SU-DHL-6 (cell line): ENCODE data around the gene BCL6.

Source experiments
- H2AFZ ChIP-seq: fragments of 200-600 bp; sonication (generic); 2 replicates; pipeline ENCODE4 v1.6.1; 2014; ENCODE audit warnings: low read depth, mild to moderate bottlenecking, moderate library complexity, mixed read lengths, antibody characterized with exemption, low read length; ENCODE audit not compliant: severe bottlenecking
- H3F3A ChIP-seq: fragments of 200-600 bp; shearing (Covaris generic); 2 replicates; pipeline ENCODE4 v1.6.0; 2016; ENCODE audit warnings: antibody characterized with exemption, mild to moderate bottlenecking; ENCODE audit not compliant: insufficient read depth
- H3K27ac ChIP-seq: fragments of 200-600 bp; sonication (generic); 2 replicates; pipeline ENCODE4 v1.5.1; 2016; ENCODE audit warnings: low read depth, mild to moderate bottlenecking, low read length, moderate library complexity, mixed read lengths
- H3K27me3 ChIP-seq: fragments of 200-600 bp; sonication (generic), shearing (Covaris generic); 2 replicates; pipeline ENCODE4 v1.6.0; 2014; ENCODE audit warnings: mild to moderate bottlenecking, low read length
- H3K36me3 ChIP-seq: fragments of 200-600 bp; sonication (generic); 2 replicates; pipeline ENCODE4 v1.6.1; 2014; ENCODE audit warnings: mild to moderate bottlenecking, low read length, mixed read lengths
- H3K4me2 ChIP-seq: fragments of 300-600, 200-600 bp; shearing (Covaris generic), sonication (generic); 2 replicates; pipeline ENCODE4 v1.6.0; 2014; ENCODE audit warnings: low read length, low read depth, mild to moderate bottlenecking; ENCODE audit not compliant: poor library complexity, severe bottlenecking
- H3K4me3 ChIP-seq: fragments of 200-600 bp; sonication (generic); 2 replicates; pipeline ENCODE4 v1.5.1; 2014; ENCODE audit warnings: antibody characterized with exemption, low read length, mild to moderate bottlenecking, mixed read lengths; ENCODE audit not compliant: insufficient read depth, poor library complexity, severe bottlenecking
- H3K79me2 ChIP-seq: fragments of 200-600 bp; sonication (generic); 2 replicates; pipeline ENCODE4 v1.6.1; 2014; ENCODE audit warnings: mild to moderate bottlenecking, low read length, moderate library complexity; ENCODE audit not compliant: insufficient read depth
- H3K9ac ChIP-seq: fragments of 200-600 bp; sonication (generic); 2 replicates; pipeline ENCODE4 v1.7.0; 2014; ENCODE audit warnings: mild to moderate bottlenecking, low read length
- H3K9me2 ChIP-seq: fragments of 200-600 bp; sonication (generic); replicated peaks from 2 replicates; pipeline ENCODE4 v1.6.1; 2014; ENCODE audit warnings: low read length; ENCODE audit not compliant: insufficient read depth
- H3K9me3 ChIP-seq: fragments of 200-600 bp; sonication (generic); 2 replicates; pipeline ENCODE4 v1.6.1; 2014; ENCODE audit warnings: low read length, mixed read lengths; ENCODE audit not compliant: insufficient read depth
- H4K20me1 ChIP-seq: fragments of 200-600 bp; sonication (generic); 2 replicates; pipeline ENCODE4 v1.6.1; 2014; ENCODE audit warnings: low read depth, mild to moderate bottlenecking, antibody characterized with exemption, low read length, moderate library complexity, mixed read lengths
- EZH2phosphoT487 ChIP-seq: fragments of 200-600 bp; sonication (generic), shearing (Covaris generic); conservative IDR thresholded peaks from 2 replicates; pipeline ENCODE4 v1.6.1; 2018; ENCODE audit warnings: mild to moderate bottlenecking, antibody characterized with exemption, low read length, moderate library complexity, mixed read lengths
- TF ChIP-seq, protein P1 (sequence below): fragments of 200-600 bp; sonication (generic); IDR thresholded peaks from one replicate; pipeline ENCODE4 v1.5.1; 2017; ENCODE audit warnings: antibody characterized with exemption, mild to moderate bottlenecking, low read length, moderate library complexity; ENCODE audit not compliant: insufficient read depth, poor library complexity, severe bottlenecking

BCL6 gene

DNA sequence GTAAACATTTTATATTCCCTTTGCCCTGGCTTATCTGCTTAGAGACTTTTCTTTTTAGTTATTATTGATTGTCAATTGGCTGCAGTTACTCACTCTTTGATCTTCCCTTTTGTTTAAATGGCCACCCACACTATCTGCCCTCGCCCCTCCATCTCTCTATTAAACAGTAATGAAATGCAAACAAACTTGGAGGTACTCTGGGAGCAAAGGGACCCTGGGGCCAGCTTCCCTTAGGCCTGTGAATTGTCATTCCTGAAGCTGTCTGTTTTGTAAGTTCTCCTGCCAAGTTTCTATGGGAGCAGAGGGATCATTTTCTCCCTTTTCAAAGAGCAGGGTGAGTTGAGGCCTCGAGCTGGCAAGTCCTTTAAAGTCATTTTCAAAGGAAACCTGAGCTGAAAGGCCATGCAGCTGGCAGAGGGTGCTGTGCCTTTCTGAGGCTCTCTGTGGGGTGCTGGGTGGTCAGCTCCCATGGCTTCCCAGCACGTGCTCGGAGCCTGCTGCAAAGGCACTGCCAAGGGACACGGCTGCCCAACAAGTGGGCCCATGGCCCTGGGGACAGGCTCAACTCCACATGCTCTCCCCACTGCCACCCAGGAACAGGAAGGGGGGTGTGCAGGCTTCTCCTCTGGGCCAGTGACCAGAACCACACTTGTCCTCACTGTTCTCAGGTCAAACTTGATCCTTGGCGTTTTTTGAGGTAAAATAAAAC, 25.5 kb downstream of the BCL6 start:
- Histone ChIP-seq H3K4me3 (no peak overlapping the region), H3K79me2 (no peaks in the 10 kb centered on the region), H4K20me1 (peaks cover 22% of the 10 kb centered on the region), H3K27me3 (no peaks in the 10 kb centered on the region), H3K27ac (peak overlapping the region; percentile 30; the same call in 1 of the 2 replicates), H3K9me3 (no peaks in the 10 kb centered on the region), H3K36me3 (peaks cover 35% of the 10 kb centered on the region), H3K9me2 (no peaks in the 10 kb centered on the region), H3K9ac (no peak overlapping the region), H2AFZ (no peak overlapping the region), H3F3A (peaks cover 76% of the 10 kb centered on the region), H3K4me2 (no peak overlapping the region)
- TF ChIP-seq, protein P1, sequence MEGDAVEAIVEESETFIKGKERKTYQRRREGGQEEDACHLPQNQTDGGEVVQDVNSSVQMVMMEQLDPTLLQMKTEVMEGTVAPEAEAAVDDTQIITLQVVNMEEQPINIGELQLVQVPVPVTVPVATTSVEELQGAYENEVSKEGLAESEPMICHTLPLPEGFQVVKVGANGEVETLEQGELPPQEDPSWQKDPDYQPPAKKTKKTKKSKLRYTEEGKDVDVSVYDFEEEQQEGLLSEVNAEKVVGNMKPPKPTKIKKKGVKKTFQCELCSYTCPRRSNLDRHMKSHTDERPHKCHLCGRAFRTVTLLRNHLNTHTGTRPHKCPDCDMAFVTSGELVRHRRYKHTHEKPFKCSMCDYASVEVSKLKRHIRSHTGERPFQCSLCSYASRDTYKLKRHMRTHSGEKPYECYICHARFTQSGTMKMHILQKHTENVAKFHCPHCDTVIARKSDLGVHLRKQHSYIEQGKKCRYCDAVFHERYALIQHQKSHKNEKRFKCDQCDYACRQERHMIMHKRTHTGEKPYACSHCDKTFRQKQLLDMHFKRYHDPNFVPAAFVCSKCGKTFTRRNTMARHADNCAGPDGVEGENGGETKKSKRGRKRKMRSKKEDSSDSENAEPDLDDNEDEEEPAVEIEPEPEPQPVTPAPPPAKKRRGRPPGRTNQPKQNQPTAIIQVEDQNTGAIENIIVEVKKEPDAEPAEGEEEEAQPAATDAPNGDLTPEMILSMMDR = no peak
- no peak for TF ChIP-seq EZH2phosphoT487

DNA sequence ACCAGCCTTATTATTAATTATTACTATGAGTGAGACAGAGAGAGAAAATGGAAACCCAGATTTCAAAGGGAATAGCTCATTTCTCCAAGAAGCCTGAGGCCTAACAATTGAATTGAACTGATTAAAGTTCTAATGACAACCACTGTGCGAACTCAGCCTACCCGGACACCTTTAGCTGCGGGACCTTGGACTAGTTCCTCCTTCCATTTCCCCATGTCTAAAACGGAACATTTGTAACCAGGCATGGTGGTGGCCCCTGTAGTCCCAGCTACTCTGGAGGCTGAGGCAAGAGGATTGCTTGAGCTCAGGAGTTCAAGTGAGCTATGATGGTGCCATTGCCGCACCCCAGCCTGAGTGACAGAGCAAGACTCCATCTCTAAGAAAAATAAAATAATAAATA, 26.5 kb downstream of the BCL6 start:
- H3K9me2 ChIP-seq = no peaks in the 10 kb centered on the region
- H2AFZ ChIP-seq = no peak overlapping the region
- H3F3A ChIP-seq = peaks cover 66% of the 10 kb centered on the region
- peaks cover 20% of the 10 kb centered on the region for H4K20me1 ChIP-seq
- peaks cover 29% of the 10 kb centered on the region for H3K36me3 ChIP-seq
- H3K27ac ChIP-seq = no peak overlapping the region
- H3K79me2 ChIP-seq = no peaks in the 10 kb centered on the region
- no peaks in the 10 kb centered on the region for H3K9me3 ChIP-seq
- H3K27me3 ChIP-seq = no peaks in the 10 kb centered on the region
- H3K4me3 ChIP-seq = no peak overlapping the region
- TF ChIP-seq EZH2phosphoT487 = no peak
- TF ChIP-seq, protein P1 = no peak
- no peak overlapping the region for H3K4me2 ChIP-seq
- H3K9ac ChIP-seq = no peak overlapping the region

DNA sequence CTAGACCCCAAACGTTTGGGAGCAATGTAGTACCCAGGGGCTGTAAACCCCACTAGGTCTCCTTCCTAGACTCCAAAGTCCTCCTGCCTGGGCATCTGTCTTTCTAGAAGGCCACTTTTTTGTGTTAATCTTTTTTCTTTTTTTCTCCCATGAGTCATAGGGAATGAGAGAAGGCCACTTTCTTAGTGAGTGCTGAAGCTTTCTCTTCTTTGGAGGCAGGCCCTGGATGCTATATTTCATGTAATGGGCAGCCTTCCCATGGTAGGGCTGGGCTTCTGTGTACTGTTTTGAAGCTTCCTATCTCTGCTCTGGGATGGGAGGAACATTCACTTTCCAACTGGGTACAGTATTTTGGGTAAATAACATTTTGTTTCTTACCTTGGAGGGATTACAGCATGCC, 27.7 kb downstream of the BCL6 start:
- TF ChIP-seq EZH2phosphoT487 = no peak
- TF ChIP-seq, protein P1 = no peak
- Histone ChIP-seq H3K27ac (no peak overlapping the region), H3K27me3 (no peaks in the 10 kb centered on the region), H3K4me3 (no peak overlapping the region), H3K79me2 (no peaks in the 10 kb centered on the region), H4K20me1 (peaks cover 9% of the 10 kb centered on the region), H2AFZ (no peak overlapping the region), H3F3A (peaks cover 54% of the 10 kb centered on the region), H3K4me2 (no peak overlapping the region), H3K9me2 (no peaks in the 10 kb centered on the region), H3K9ac (no peak overlapping the region), H3K9me3 (no peaks in the 10 kb centered on the region), H3K36me3 (peaks cover 16% of the 10 kb centered on the region)
